Fibroblast of upper back skin (primary cell): ENCODE data around the gene CTU1.
"Not testable (repeated sequence)": the region's sequence is repeated elsewhere in the genome, so short reads cannot be mapped to it uniquely, and the experiment has no call there.

Experiments used
- DNase-seq: peaks from one replicate; pipeline ENCODE4 v3.0.0-alpha.2; 2013

Gene CTU1

DNA sequence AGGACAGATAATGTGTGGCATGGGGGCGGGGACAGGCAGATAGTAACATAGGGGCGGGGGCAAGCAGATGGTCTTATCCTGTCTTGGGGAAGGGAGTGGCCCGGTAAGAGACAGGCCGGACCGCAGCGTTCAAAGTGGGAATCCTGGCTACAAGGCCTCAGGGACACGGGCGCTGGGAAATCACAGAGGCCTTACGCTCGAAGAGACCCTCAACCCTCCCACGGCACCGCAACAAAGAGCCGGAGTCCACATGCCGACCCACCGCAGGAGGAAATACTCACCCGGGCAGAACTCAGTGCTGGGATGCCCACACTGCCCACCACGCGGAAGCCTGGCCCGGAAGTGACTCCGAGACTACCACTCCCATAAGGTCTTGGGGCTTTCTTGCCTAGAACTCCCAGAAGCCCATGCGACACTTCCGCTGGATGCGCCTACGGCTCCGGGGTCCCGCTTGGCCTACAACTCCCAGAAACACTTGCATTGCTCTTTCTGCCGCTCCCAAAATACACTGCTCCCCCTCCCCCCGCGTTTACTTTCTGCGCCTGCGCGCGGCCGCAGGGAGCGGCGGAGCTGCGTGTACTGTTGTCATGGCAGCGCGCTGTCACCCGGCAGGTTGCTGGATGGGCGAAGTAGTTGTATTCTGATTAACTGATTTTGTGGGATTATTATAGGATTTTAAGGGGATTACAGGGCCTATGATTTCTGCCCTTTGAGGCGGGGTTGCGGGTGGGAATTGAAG is at the start of gene CTU1:
Gene CTU1 (minus strand): TSS at position 344 of the 739 bp plus-strand sequence. CDS start 3,840 bp downstream, outside the sequence.
- peak; percentile 99 for DNase-seq

DNA sequence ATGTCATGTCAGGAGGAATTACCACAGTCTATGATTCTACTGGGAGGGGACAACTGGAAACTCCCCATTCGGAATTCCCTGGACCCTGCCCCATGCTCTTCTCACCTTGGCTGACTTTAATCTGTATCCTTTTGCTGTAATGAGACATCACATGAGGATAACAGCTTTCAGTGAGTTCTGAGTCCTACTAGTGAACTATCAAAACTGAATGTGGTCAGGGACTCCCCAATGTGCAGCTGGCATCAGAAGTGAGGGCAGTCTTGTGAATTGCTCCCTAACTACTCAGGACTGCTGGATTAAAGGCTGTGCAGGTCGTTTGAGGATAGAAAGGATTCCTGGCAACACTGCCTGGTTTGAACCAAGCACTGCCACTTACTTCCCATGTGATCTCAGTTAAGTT is 49.1 kb upstream of the CTU1 start:
- DNase-seq = no peak

- no peak for DNase-seq
These were observed 48.5 kb upstream of the CTU1 start for GRCh38 chr19:51156710-51157109.

DNA sequence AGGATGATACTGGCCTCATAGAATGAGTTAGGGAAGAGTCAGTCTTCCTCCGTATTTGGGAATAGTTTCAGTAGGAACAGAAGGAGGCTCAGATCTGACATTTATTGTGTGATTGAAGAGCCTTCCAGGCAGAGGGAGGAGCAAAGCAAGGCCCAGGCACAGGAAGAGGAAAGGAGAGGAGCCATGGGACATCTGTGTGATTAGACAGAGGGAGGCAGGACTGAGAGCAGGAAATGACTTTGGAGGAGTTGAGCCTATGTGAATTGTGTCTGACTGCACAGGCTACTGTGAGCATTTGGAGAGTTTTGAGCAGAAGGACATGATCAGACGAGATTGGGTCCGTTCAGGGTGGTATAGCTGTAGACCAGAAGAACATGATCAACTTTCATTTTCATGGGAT is 42.4 kb upstream of the CTU1 start:
- DNase-seq = no peak

DNA sequence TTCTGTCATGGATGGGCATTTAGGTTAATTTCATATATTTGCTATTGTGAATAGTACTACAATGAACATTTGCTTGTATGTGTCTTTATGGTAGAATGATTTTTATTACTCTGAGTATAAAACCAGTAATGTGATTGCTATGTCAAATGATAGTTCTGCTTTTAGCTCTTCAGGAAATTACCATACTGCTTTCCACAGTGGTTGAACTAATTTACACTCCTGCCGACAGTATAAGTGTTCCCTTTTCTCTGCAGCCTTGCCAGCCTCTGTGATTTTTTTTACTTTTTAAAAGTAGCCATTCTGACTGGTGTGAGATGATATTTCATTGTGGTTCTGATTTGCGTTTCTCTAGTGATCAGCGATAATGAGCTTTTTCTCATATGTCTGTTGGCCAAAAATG is 40.4 kb upstream of the CTU1 start:
- no peak for DNase-seq

DNA sequence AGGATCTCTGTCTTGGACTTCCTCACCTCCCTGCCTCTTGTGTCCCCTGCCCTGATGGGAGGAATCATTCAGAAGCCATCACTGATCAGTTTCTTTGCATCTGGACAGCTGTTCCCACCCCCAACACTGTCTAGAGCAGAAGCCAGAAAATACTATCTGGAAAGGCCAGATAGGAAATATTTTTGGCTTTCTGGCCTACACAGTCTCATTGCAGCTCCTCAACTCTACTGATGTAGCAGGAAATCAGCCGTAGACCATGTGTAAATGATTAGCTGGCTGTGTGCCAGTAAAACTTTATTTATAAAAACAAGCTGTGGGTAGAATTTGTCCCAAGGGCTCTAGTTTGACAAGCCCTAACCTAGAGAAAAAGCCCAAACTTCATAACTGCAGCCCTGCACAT is 39.5 kb upstream of the CTU1 start:
- no peak for DNase-seq

DNA sequence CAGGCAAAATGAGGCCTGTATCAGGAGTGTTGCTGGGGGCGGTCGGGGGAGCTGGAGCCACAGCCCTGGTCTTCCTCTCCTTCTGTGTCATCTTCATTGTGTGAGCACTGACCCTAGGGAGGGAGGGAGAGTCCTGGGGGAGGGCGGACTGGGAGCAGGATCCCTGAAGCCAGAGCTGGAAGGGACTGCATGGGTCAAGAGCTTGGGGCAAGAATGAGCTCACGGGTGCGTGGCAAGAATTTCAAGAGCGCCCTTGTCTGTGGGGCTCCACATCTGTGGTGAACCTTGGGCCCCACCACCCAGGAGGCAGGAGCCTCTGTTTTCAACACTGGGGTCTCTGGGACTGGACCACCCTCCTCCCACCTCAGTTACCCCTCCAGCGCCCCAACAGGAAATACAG is 38.5 kb upstream of the CTU1 start:
- DNase-seq = no peak

GRCh38 chr19:51145916-51146493 is 37.8 kb upstream of the CTU1 start:
- no peak for DNase-seq

DNA sequence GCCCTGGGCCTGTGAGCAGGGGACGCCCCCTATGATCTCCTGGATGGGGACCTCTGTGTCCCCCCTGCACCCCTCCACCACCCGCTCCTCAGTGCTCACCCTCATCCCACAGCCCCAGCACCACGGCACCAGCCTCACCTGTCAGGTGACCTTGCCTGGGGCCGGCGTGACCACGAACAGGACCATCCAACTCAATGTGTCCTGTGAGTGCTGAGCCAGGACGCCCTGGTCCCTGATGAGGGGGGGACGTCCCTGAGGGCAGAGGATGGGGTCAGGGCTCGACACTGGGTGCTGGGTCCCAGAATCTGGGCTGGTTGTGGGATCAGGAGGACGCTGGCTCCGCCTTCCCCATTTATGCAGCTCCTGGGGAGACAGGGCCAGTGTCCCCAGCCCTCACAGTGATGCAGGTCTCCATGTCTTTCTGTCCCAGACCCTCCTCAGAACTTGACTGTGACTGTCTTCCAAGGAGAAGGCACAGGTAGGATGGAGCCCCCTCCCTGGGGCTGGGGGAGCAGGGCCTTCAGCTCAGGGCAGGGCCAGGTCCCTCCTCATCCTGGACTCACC is 36.4 kb upstream of the CTU1 start:
- no peak for DNase-seq

DNA sequence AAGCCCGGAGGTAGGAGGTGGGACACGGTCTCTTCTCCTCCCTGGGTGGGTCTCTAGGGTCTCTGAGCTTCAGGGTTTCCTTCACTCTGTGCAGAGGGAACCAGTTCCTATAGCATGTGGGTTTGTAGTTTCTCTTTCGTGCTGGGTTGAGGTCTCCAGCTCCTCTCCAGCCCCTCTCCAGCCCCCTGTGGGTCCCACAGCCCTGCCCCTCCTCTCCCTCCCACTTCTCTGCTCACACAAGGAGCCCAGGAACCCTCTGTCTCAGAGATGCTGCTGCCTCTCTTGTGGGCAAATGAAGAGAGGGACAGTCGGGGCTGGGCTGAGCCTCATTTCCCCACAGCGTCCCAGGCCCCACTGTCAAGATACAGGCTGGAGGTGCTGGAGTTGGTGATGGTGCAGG is 35.3 kb upstream of the CTU1 start:
- no peak for DNase-seq

- DNase-seq = not testable (repeated sequence)
These were observed 34.7 kb upstream of the CTU1 start for GRCh38 chr19:51142809-51143475.

GRCh38 chr19:51142119-51142518 is 33.9 kb upstream of the CTU1 start, which contains the start of gene SIGLEC7:
Gene SIGLEC7 (plus strand): TSS chr19:51142301. CDS start chr19:51142370, 69 bp downstream.
- no peak for DNase-seq

GRCh38 chr19:51141181-51141580 is 33.0 kb upstream of the CTU1 start:
- DNase-seq = no peak

DNA sequence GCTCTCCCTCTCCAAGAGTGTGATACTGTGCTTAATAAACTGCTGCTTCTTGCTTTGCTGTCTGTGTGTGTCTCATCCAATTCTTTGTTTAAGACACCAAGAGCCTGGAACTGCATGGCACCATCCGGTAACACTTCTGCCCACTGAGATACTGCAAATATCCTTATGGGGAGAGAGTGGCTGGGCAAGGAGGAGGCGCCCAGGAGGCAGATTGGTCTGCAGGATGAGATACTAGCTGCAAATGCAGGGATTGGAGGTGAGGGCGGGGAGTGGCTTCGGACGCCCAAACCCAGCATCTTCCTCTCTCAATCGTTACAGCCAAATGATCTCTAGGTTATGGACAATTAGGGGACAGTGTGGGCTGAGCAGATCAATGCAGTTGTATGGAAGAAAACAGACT is 32.2 kb upstream of the CTU1 start:
- no peak for DNase-seq

DNA sequence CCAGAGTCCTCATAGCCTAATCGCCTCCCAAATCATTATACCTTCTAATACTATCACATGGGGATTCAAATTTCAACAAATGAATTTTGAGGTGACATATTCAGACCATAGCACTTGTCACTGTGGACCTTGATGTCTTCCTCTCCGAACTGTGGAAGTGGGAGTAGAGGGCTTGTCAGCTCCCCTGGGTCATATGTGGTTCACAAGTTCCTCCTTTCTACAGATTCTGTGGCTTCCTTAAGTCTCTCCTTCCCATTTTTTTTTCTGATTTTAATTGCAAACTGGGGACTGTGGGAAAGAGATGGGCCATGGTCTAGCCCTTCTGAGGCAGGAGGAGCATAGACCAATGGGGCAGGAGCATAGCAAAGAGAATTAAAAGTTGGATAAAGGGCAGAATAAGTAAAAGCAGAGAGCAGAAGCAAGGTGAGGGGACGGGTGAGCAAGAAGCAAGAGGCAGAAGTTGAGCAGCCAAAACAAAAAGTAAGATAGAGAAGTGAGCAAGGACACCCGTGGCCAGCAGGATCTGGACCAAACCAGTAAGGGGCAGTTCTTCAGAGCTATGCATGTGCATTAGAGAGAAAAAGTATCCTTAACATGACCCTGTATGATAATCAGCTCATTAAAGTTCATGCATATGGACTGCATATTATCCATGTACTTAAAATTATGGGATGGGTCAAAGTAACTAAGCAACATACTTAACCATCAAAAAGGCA is 31.2 kb upstream of the CTU1 start:
- no peak for DNase-seq

DNA sequence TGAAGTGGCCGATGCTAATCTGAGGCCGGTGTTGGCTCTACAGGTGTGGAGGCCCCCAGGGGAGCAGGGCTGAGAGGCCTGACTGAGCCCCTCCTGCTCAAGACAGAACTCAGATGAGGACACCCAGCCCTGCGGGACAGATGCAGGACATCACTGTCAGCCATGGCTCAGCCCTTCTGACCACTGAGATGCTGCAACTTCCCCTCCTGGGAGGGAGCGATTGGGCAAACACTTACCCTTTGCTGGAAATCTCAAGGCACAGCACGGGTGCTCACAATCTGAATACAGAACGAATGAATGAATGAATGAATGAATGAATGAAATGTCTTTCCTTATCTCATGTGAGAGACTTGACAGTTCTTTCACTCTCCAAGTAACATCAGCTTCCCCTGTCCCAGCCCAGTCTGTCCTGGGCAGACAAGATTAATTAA is 30.4 kb upstream of the CTU1 start:
- no peak for DNase-seq

GRCh38 chr19:51137792-51138425 is 29.7 kb upstream of the CTU1 start:
- DNase-seq = no peak

- no peak for DNase-seq
These were observed 28.8 kb upstream of the CTU1 start for GRCh38 chr19:51136851-51137551.

DNA sequence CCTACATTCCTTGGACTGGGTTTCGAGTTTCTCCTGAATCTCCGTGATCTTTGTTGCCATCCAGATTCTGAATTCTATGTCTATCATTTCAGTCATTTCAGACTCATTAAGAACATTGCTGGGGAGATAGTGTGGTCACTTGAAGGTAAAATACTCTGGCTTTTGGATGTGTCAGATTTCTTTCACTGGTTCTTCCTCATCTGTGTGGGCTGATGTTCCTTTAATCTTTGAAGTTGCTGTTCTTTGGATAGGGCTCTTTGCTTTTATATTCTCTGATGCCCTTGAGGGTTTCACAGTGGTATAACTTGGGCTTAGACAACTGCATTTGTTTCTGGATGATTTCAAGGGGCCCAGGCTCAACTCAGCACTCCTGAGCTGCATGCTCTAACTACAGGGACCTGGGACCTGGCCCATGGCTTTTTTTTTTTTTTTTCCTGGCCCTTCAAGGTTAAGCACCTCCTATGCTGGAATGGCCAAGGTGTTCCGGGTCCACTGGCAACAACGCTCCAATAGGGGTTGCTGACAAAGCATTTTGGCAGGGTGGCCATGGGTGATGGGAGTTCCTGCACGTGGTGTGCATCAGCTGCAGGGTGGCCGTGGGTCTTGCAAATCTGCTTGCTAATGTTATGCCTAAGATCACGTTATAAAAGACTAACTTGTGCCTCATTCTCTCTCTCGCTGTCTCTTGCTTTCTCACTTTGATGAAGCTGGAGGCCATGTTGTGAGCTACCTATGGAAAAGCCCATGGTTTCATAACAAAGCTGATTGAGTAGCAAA is 28.0 kb upstream of the CTU1 start:
- DNase-seq = no peak

GRCh38 chr19:51135004-51135403 is 26.8 kb upstream of the CTU1 start:
- DNase-seq = no peak
